Measurements from ENCODE around the gene AHNAK2. TPM values are rescaled to one million over a fixed set of nuclear protein-coding genes. Genes with fewer than 3 reads are reported as not detected.
A peak's percentile ranks its signal among the peaks of the same experiment; 100 is the strongest.

Gene AHNAK2
- polyA plus RNA-seq, 4 donors: under 0.01 to 6.3 (median 0.17) TPM

- H3K27ac ChIP-seq (ENCODE audit: low read depth in 1 of 3, low read length in 2 of 3): no peak overlapping the region
- no peaks in the 10 kb centered on the region for H3K9me3 ChIP-seq (ENCODE audit: control insufficient read depth in 2 of 2, insufficient read depth in 1 of 2, low read depth in 1 of 2, low read length in 1 of 2)
- WGBS, 3 donors: 19 to 49% (median 39%) methylated on average over 54 to 64 of the region's 64 CpGs
- peaks cover 0 to 26% (median 0%) of the 10 kb centered on the region in 3 donors for H3K4me1 ChIP-seq (ENCODE audit: control insufficient read depth in 3 of 3, insufficient read depth in 2 of 3, low read depth in 1 of 3, low read length in 2 of 3)
- FAIRE-seq (no peak), DNase-seq (peak in 1 of 2 donors; percentile 30)
- H3K36me3 ChIP-seq (ENCODE audit: control insufficient read depth in 3 of 3, insufficient read depth in 2 of 3, low read depth in 1 of 3, low read length in 3 of 3): no peaks in the 10 kb centered on the region
- H3K27me3 ChIP-seq (ENCODE audit: control insufficient read depth in 3 of 3, insufficient read depth in 3 of 3, low read length in 3 of 3): peaks cover 0 to 55% (median 5%) of the 10 kb centered on the region in 3 donors
- no peak overlapping the region for H3K4me3 ChIP-seq (ENCODE audit: low read depth in 1 of 3, low read length in 3 of 3)
These were observed 46.2 kb downstream of the AHNAK2 start for GRCh38 chr14:104931771-104932675.

GRCh38 chr14:104931304-104931770 is 46.8 kb downstream of the AHNAK2 start:
- H3K4me1 ChIP-seq (ENCODE audit: control insufficient read depth in 3 of 3, insufficient read depth in 2 of 3, low read depth in 1 of 3, low read length in 2 of 3): peaks cover 0 to 26% (median 0%) of the 10 kb centered on the region in 3 donors
- H3K27ac ChIP-seq (ENCODE audit: low read depth in 1 of 3, low read length in 2 of 3): no peak overlapping the region
- 44 to 66% (median 55%) methylated on average over 6 to 9 of the region's 9 CpGs for WGBS, 3 donors
- DNase-seq (no peak), FAIRE-seq (no peak)
- no peaks in the 10 kb centered on the region for H3K36me3 ChIP-seq (ENCODE audit: control insufficient read depth in 3 of 3, insufficient read depth in 2 of 3, low read depth in 1 of 3, low read length in 3 of 3)
- H3K4me3 ChIP-seq (ENCODE audit: low read depth in 1 of 3, low read length in 3 of 3): no peak overlapping the region
- no peaks in the 10 kb centered on the region for H3K9me3 ChIP-seq (ENCODE audit: control insufficient read depth in 2 of 2, insufficient read depth in 1 of 2, low read depth in 1 of 2, low read length in 1 of 2)
- peaks cover 0 to 55% (median 5%) of the 10 kb centered on the region in 3 donors for H3K27me3 ChIP-seq (ENCODE audit: control insufficient read depth in 3 of 3, insufficient read depth in 3 of 3, low read length in 3 of 3)

DNA sequence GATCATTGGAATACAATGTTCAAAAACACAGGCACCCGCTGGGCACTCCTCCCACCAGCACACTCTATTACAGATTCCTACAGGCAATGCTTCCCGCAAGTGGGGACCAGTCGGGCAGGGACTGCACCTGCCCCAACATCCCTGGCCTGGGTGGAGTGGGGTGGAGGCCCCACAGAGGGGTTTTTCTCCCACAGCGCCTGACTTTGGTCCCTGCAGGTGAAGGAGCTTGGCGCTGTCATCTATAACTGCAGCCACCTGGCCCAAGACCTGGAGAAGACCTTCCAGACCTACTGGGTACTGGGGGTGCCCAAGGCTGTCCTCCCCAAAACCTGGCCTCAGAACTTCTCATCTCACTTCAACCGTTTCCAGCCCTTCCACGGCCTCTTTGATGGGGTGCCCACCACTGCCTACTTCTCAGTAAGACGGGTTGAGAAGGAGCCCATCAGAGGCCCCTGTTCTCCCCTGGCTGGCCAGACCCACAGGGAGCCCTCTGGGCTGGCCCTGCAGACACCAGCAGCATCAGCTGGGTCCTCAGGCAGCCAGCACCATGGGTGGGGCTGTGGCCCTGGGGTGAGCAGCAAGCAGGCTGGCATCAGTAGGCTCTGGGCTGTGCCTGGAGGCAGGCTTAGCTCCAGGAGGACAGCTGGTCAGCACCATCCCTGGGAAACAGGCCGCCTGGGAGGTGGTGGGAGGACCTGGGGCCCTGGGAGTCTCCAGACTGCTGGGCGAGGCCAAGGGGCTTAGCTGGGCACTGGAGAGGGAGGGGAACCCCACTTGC is 47.5 kb downstream of the AHNAK2 start:
- peaks cover 0 to 54% (median 5%) of the 10 kb centered on the region in 3 donors for H3K27me3 ChIP-seq (ENCODE audit: control insufficient read depth in 3 of 3, insufficient read depth in 3 of 3, low read length in 3 of 3)
- no peaks in the 10 kb centered on the region for H3K9me3 ChIP-seq (ENCODE audit: control insufficient read depth in 2 of 2, insufficient read depth in 1 of 2, low read depth in 1 of 2, low read length in 1 of 2)
- FAIRE-seq (no peak), DNase-seq (no peak)
- no peaks in the 10 kb centered on the region for H3K36me3 ChIP-seq (ENCODE audit: control insufficient read depth in 3 of 3, insufficient read depth in 2 of 3, low read depth in 1 of 3, low read length in 3 of 3)
- H3K27ac ChIP-seq (ENCODE audit: low read depth in 1 of 3, low read length in 2 of 3): no peak overlapping the region
- no peak overlapping the region for H3K4me3 ChIP-seq (ENCODE audit: low read depth in 1 of 3, low read length in 3 of 3)
- peaks cover 0 to 32% (median 0%) of the 10 kb centered on the region in 3 donors for H3K4me1 ChIP-seq (ENCODE audit: control insufficient read depth in 3 of 3, insufficient read depth in 2 of 3, low read depth in 1 of 3, low read length in 2 of 3)
- 74 to 88% (median 74%) methylated on average over 9 to 10 of the region's 10 CpGs for WGBS, 3 donors

DNA sequence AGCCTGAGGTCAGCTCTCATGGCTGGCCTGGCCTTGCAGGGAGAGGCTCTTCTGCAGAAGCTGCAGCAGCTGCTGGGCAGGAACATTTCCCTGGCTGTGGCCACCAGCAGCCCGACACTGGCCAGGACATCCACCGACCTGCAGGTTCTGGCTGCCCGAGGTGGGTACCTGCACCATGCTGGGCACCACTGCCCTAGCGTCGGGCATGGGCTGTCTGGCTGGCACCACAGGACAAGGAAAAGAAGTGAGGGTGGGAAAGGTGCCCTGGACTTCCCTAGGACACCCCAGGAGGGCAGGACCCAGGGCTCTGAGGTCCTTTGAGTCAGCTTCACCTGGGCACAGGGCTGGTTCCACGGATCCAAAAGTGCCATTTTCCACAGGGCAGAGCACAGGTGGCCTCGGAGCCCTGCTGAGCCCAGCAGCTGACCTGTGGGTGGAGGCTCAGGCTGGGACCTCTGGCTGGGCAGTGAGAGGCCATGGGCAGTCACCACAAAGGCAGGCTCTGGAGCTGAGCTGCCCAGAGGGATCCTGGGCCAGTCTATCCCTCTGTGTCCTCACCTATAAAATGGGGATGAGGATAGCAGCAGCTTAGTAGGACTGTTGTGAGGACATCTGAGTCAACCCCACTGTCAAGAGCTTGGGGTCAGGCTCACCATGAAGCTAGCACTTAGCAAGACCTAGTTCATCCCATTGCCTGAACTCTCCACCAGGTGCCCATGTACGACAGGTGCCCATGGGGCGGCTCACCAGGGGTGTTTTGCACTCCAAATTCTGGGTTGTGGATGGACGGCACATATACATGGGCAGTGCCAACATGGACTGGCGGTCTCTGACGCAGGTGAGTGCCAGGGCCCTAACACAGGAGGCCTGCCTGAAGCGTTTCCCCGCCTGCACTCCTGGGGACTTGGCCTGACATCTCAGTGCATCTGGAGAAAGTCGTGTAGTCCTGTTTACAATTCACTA is 48.6 kb downstream of the AHNAK2 start:
- Histone ChIP-seq H3K4me1 (ENCODE audit: control insufficient read depth in 3 of 3, insufficient read depth in 2 of 3, low read depth in 1 of 3, low read length in 2 of 3) (peaks cover 0 to 39% (median 0%) of the 10 kb centered on the region in 3 donors), H3K9me3 (ENCODE audit: control insufficient read depth in 2 of 2, insufficient read depth in 1 of 2, low read depth in 1 of 2, low read length in 1 of 2) (peaks cover 0 to under 1% of the 10 kb centered on the region in 2 donors), H3K4me3 (ENCODE audit: low read depth in 1 of 3, low read length in 3 of 3) (no peak overlapping the region), H3K36me3 (ENCODE audit: control insufficient read depth in 3 of 3, insufficient read depth in 2 of 3, low read depth in 1 of 3, low read length in 3 of 3) (no peaks in the 10 kb centered on the region), H3K27ac (ENCODE audit: low read depth in 1 of 3, low read length in 2 of 3) (no peak overlapping the region), H3K27me3 (ENCODE audit: control insufficient read depth in 3 of 3, insufficient read depth in 3 of 3, low read length in 3 of 3) (peaks cover 0 to 44% (median 5%) of the 10 kb centered on the region in 3 donors)
- 77 to 89% (median 85%) methylated on average over 15 of the region's 15 CpGs for WGBS, 3 donors
- DNase-seq (no peak), FAIRE-seq (no peak)

GRCh38 chr14:104928391-104929133 is 49.6 kb downstream of the AHNAK2 start:
- no peaks in the 10 kb centered on the region for H3K36me3 ChIP-seq (ENCODE audit: control insufficient read depth in 3 of 3, insufficient read depth in 2 of 3, low read depth in 1 of 3, low read length in 3 of 3)
- H3K4me3 ChIP-seq (ENCODE audit: low read depth in 1 of 3, low read length in 3 of 3): no peak overlapping the region
- peaks cover 0 to 39% (median 0%) of the 10 kb centered on the region in 3 donors for H3K4me1 ChIP-seq (ENCODE audit: control insufficient read depth in 3 of 3, insufficient read depth in 2 of 3, low read depth in 1 of 3, low read length in 2 of 3)
- peaks cover 0 to 37% (median 5%) of the 10 kb centered on the region in 3 donors for H3K27me3 ChIP-seq (ENCODE audit: control insufficient read depth in 3 of 3, insufficient read depth in 3 of 3, low read length in 3 of 3)
- no peak for DNase-seq
- peaks cover 0 to 8% of the 10 kb centered on the region in 2 donors for H3K9me3 ChIP-seq (ENCODE audit: control insufficient read depth in 2 of 2, insufficient read depth in 1 of 2, low read depth in 1 of 2, low read length in 1 of 2)
- 75 to 83% (median 80%) methylated on average over 16 to 17 of the region's 17 CpGs for WGBS, 3 donors
- no peak overlapping the region for H3K27ac ChIP-seq (ENCODE audit: low read depth in 1 of 3, low read length in 2 of 3)
- no peak for FAIRE-seq

GRCh38 chr14:104927901-104928300 is 50.3 kb downstream of the AHNAK2 start:
- Histone ChIP-seq H3K4me1 (ENCODE audit: control insufficient read depth in 3 of 3, insufficient read depth in 2 of 3, low read depth in 1 of 3, low read length in 2 of 3) (peaks cover 0 to 37% (median 0%) of the 10 kb centered on the region in 3 donors), H3K36me3 (ENCODE audit: control insufficient read depth in 3 of 3, insufficient read depth in 2 of 3, low read depth in 1 of 3, low read length in 3 of 3) (no peaks in the 10 kb centered on the region), H3K27me3 (ENCODE audit: control insufficient read depth in 3 of 3, insufficient read depth in 3 of 3, low read length in 3 of 3) (peaks cover 0 to 33% (median 5%) of the 10 kb centered on the region in 3 donors), H3K9me3 (ENCODE audit: control insufficient read depth in 2 of 2, insufficient read depth in 1 of 2, low read depth in 1 of 2, low read length in 1 of 2) (peaks cover 0 to 8% of the 10 kb centered on the region in 2 donors), H3K4me3 (ENCODE audit: low read depth in 1 of 3, low read length in 3 of 3) (no peak overlapping the region), H3K27ac (ENCODE audit: low read depth in 1 of 3, low read length in 2 of 3) (no peak overlapping the region)
- no peak for FAIRE-seq
- 38 to 66% (median 41%) methylated on average over 7 to 8 of the region's 8 CpGs for WGBS, 3 donors
- no peak for DNase-seq

- 31 to 60% (median 40%) methylated on average over 9 to 10 of the region's 10 CpGs for WGBS, 3 donors
- no peak overlapping the region for H3K27ac ChIP-seq (ENCODE audit: low read depth in 1 of 3, low read length in 2 of 3)
These were observed 50.8 kb downstream of the AHNAK2 start for GRCh38 chr14:104927432-104927816.

More at GRCh38 chr14:104927432-104927816, 50.8 kb downstream of the AHNAK2 start:
- H3K36me3 ChIP-seq (ENCODE audit: control insufficient read depth in 3 of 3, insufficient read depth in 2 of 3, low read depth in 1 of 3, low read length in 3 of 3): no peaks in the 10 kb centered on the region
- FAIRE-seq (no peak), DNase-seq (no peak)
- peaks cover 0 to 33% (median 0%) of the 10 kb centered on the region in 3 donors for H3K4me1 ChIP-seq (ENCODE audit: control insufficient read depth in 3 of 3, insufficient read depth in 2 of 3, low read depth in 1 of 3, low read length in 2 of 3)
- H3K9me3 ChIP-seq (ENCODE audit: control insufficient read depth in 2 of 2, insufficient read depth in 1 of 2, low read depth in 1 of 2, low read length in 1 of 2): peaks cover 0 to 8% of the 10 kb centered on the region in 2 donors
- H3K27me3 ChIP-seq (ENCODE audit: control insufficient read depth in 3 of 3, insufficient read depth in 3 of 3, low read length in 3 of 3): peaks cover 0 to 28% (median 5%) of the 10 kb centered on the region in 3 donors
- H3K4me3 ChIP-seq (ENCODE audit: low read depth in 1 of 3, low read length in 3 of 3): no peak overlapping the region
